Measurements from ENCODE around the gene RBM39.

GRCh38 chr20:35726842-35727711 lies 15.0 kb downstream of the RBM39 start:
- TF ChIP-seq CTCF (IDR thresholded peaks at IDR 0.05), result no peak
- TF ChIP-seq POLR2A (IDR thresholded peaks at IDR 0.05), result no peak
